Progenitor cell of endocrine pancreas (in vitro differentiated cells): ENCODE results near the gene ACTN4. TPM values are rescaled to one million over a fixed set of nuclear protein-coding genes. Genes with fewer than 3 reads are reported as not detected.

ENCODE experiments used
- DNase-seq: peaks from one replicate; pipeline ENCODE4 v3.0.0; 2021; ENCODE audit warnings: low spot score; ENCODE audit not compliant: unreplicated experiment
- H3K27ac Mint-ChIP-seq: 2 replicates; pipeline ENCODE4 v1.8.0; 2021; ENCODE audit warnings: mild to moderate bottlenecking, moderate library complexity, mixed read lengths
- H3K27me3 Mint-ChIP-seq: 2 replicates; pipeline ENCODE4 v1.8.0; 2021; ENCODE audit warnings: mixed read lengths
- H3K36me3 Mint-ChIP-seq: 2 replicates; pipeline ENCODE4 v1.8.0; 2022; ENCODE audit warnings: mixed read lengths; ENCODE audit not compliant: insufficient read depth
- H3K4me1 Mint-ChIP-seq: 2 replicates; pipeline ENCODE4 v1.8.0; 2021; ENCODE audit warnings: low read depth, mixed read lengths
- H3K4me3 Mint-ChIP-seq: 2 replicates; pipeline ENCODE4 v1.8.0; 2021; ENCODE audit warnings: low read depth, mild to moderate bottlenecking, moderate library complexity, mixed read lengths
- H3K9me3 Mint-ChIP-seq: 2 replicates; pipeline ENCODE4 v1.8.0; 2021; ENCODE audit warnings: low read depth, mixed read lengths
- total RNA-seq: library from RNA; stranded (reverse); gene quantifications from 2 replicates; pipeline ENCODE4 v1.2.1, GENCODE V29; 2021
- TF ChIP-seq, protein P1 (sequence below): fragments of 200-600 bp; sonication (generic); IDR thresholded peaks from one replicate; pipeline ENCODE4 v1.5.0; 2021; ENCODE audit warnings: antibody characterized with exemption, mild to moderate bottlenecking; ENCODE audit not compliant: unreplicated experiment

The ACTN4 gene
- total RNA-seq, 1 donor from 2014 or later = 639 TPM

DNA sequence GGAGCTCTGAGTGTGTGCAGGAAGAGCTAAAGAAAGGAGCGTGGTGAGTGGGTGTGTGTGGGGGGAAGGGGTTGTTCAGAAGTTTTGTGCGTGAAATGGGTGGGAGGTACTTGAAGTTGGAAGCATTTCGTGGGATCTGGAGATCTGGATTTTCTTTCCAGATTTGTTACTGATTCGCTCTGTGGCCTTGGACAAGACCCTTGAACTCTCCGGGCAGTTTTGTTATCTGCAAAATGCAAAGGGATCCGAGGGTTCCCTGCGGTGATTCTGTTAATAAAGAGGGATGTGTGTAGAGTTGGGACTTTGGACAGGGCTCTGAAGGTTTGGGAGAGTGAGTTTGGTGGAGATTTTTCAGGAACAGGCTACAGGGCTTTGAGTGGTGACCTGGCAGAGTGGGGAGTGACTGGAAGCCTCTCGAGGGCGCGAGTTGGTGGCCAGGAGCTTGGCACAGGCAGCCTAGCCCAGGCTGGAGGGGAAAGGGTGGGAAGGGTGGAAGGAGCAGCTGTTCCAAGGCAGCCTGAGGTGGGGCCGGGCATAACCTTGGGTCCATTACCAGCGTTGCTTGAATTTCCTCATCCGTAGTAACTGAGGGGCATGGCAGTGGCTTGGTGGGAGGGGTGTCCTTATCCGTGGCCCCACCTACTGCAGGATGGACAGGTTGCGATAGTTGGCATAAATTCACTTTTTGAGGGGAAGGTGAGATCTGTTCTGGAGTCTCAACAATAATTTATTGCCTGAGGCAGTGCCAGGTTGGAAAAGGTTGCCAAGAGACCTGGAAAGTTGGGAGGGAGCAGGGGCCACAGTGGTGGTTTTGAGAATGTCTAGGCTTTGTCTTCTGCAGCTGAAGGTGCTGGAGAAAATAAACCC is 2.1 kb downstream of the ACTN4 start:
- Mint-ChIP-seq H3K27me3 (no peaks in the 10 kb centered on the region), H3K9me3 (no peaks in the 10 kb centered on the region), H3K4me3 (peak overlapping the region; percentile 99), H3K4me1 (peaks cover 58% of the 10 kb centered on the region), H3K27ac (peak overlapping the region; percentile 96), H3K36me3 (no peaks in the 10 kb centered on the region)
- no peak for DNase-seq
- TF ChIP-seq, protein P1, sequence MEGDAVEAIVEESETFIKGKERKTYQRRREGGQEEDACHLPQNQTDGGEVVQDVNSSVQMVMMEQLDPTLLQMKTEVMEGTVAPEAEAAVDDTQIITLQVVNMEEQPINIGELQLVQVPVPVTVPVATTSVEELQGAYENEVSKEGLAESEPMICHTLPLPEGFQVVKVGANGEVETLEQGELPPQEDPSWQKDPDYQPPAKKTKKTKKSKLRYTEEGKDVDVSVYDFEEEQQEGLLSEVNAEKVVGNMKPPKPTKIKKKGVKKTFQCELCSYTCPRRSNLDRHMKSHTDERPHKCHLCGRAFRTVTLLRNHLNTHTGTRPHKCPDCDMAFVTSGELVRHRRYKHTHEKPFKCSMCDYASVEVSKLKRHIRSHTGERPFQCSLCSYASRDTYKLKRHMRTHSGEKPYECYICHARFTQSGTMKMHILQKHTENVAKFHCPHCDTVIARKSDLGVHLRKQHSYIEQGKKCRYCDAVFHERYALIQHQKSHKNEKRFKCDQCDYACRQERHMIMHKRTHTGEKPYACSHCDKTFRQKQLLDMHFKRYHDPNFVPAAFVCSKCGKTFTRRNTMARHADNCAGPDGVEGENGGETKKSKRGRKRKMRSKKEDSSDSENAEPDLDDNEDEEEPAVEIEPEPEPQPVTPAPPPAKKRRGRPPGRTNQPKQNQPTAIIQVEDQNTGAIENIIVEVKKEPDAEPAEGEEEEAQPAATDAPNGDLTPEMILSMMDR = no peak

DNA sequence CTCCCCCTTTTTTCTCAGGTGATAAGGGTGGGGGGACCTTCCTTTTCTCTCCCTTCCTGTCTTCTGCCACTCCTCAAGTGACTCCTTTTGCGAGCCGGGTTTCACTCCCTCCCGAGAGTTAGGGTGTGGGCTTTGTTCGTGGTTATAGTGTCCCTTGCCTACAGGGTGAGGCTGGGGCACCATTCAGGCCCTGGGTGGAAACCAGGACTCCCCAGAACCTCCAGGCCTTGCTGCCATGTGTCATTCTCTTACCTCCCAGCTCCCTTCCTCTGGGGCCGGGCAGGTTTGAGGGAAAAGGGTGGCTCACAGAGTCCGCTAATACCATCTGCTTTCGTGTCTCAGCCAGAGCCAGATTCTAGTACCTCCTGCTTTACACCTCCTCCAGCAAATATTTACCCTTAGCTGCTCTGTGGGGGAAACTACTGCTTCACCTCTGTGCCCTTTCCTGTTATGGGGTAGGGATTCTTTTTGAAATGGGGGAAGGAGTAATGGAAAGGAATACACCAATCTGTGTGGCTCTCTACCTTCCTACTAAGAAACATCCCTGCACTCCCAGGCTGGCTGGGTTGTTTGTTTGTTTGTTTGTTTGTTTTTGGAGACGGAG is 2.8 kb downstream of the ACTN4 start:
- H3K27me3 Mint-ChIP-seq = no peaks in the 10 kb centered on the region
- DNase-seq = no peak
- TF ChIP-seq, protein P1 = no peak
- peak overlapping the region; percentile 96 for H3K27ac Mint-ChIP-seq
- peaks cover 63% of the 10 kb centered on the region for H3K4me1 Mint-ChIP-seq
- H3K9me3 Mint-ChIP-seq = no peaks in the 10 kb centered on the region
- H3K4me3 Mint-ChIP-seq = peak overlapping the region; percentile 99
- H3K36me3 Mint-ChIP-seq = no peaks in the 10 kb centered on the region

DNA sequence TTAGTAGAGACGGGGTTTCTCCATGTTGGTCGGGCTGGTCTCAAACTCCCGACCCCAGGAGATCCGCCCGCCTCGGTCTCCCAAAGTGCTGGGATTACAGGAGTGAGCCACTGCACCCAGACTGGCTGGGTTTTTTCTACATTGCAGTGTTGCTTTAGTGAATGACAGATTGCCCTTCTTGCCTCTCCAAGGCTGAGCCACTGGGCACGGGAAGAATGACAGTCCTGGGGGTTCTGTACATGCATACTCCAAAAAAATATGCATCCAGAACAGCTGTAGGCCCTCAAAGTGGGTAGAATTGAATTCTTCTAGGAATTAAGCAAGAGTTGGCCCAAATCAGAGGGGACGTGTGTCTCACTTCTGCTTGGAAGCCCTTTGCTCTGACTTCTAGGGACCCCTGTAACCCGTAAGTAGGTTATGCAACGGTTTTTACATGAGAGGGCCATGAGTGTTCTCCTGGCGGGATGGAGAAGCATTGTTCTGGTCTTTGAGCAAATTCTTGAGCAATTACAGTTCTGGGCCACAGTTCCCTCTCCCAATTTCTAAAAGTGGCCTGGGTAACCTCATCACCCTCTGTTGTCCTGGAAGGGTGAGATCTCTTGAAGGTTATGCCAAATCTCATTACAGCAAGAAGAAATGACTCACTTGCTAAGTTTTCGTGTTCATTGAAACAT is 3.6 kb downstream of the ACTN4 start:
- Mint-ChIP-seq H3K27ac (peak overlapping the region; percentile 96), H3K9me3 (no peaks in the 10 kb centered on the region), H3K36me3 (peaks cover 2% of the 10 kb centered on the region), H3K27me3 (no peaks in the 10 kb centered on the region), H3K4me3 (peak overlapping the region; percentile 99), H3K4me1 (peaks cover 71% of the 10 kb centered on the region)
- DNase-seq = no peak
- TF ChIP-seq, protein P1 = no peak

DNA sequence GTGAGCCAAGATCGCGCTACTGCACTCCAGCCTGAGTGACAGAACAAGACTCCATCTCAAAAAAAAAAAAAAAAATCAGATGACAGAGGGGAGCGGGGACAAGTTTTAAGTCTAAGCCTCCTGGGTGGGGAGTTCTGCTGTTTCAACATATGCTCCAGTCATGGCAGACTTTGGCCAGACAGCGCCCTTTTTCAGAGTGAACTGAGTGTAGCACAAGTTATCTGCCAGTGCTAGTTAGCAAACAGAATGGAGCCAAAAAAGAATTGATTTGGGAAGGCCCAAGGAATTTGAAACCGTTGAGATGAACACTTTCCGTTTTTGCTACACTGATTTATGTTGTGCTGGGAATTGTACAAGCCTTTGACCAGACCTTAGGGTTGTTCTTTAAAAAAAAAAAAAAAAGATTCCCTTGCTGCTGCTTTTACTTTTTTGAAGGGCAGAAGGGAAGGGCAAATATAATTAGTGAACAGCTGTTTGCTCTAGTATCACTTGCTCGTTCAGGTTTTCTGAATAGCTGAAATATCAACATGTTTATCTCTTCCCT is 5.7 kb downstream of the ACTN4 start:
- Mint-ChIP-seq H3K36me3 (peaks cover 6% of the 10 kb centered on the region), H3K9me3 (no peaks in the 10 kb centered on the region), H3K4me1 (peaks cover 87% of the 10 kb centered on the region), H3K4me3 (peak overlapping the region; percentile 99), H3K27me3 (no peaks in the 10 kb centered on the region), H3K27ac (peak overlapping the region; percentile 96)
- DNase-seq = no peak
- TF ChIP-seq, protein P1 = no peak

DNA sequence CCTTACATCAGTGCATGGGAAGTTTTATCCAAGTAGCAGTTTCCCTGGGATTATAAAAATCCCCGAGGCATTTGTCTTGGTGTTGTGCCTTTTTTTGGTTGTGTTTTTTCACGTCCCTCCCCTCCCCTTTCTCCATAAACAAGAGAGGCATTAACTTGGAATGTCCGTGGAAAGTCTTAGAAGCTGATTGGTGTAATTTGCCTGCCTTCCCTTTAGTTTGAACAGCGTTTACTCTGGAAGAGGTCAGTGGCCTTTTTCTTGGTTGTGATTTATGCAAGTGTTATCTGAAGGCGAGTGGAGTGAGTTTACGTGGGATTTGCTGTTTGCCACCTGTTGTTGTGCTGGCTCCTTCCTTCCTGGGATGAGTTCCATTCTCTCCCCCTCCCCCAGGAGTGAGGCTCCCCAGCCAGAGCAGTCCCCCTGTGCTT is 7.2 kb downstream of the ACTN4 start:
- Mint-ChIP-seq H3K4me3 (peak overlapping the region; percentile 43), H3K27ac (peak overlapping the region; percentile 96), H3K4me1 (peaks cover 92% of the 10 kb centered on the region), H3K36me3 (peaks cover 6% of the 10 kb centered on the region), H3K27me3 (no peaks in the 10 kb centered on the region), H3K9me3 (no peaks in the 10 kb centered on the region)
- TF ChIP-seq, protein P1 = no peak
- no peak for DNase-seq
